Sigmoid colon (tissue), 7 donors: ENCODE data around the gene SUSD6. TPM values are rescaled to one million over a fixed set of nuclear protein-coding genes. Genes with fewer than 3 reads are reported as not detected.
A peak's percentile ranks its signal among the peaks of the same experiment; 100 is the strongest.

Experiments
- DNase-seq: peaks from one replicate; pipeline ENCODE4 v3.0.0-alpha.2; 2019
- H3K27ac ChIP-seq, 4 donors: fragments of 200-600 bp; sonication (generic); one replicate each; pipeline ENCODE4 v1.5.1; 2016 to 2019; ENCODE audit warnings: mild to moderate bottlenecking in 1 of 4
- H3K27me3 ChIP-seq, 3 donors: fragments of 200-600 bp; sonication (generic); one replicate each; pipeline ENCODE4 v1.5.1; 2019; ENCODE audit warnings: mild to moderate bottlenecking in 1 of 3
- H3K36me3 ChIP-seq, 4 donors: fragments of 200-600 bp; sonication (generic); one replicate each; pipeline ENCODE4 v1.5.1; 2016 to 2019
- H3K4me1 ChIP-seq, 4 donors: fragments of 200-600 bp; sonication (generic); one replicate each; pipeline ENCODE4 v1.5.1; 2017 to 2019
- H3K4me3 ChIP-seq, 4 donors: fragments of 200-600 bp; sonication (generic); one replicate each; pipeline ENCODE4 v1.5.1; 2017 to 2019; ENCODE audit warnings: mild to moderate bottlenecking in 2 of 4, moderate library complexity in 1 of 4
- H3K9me3 ChIP-seq, 4 donors: fragments of 200-600 bp in 3 of 4; sonication (generic) in 3 of 4; one replicate each; pipeline versions ENCODE4 v1.5.1 to v1.6.1; 2013 to 2019
- EP300 ChIP-seq, 4 donors: sonication (generic); formaldehyde crosslinking; IDR thresholded peaks; one replicate each; pipeline ENCODE4 v1.6.1; 2017; ENCODE audit warnings: antibody characterized with exemption in 4 of 4
- POLR2A ChIP-seq, 2 donors: fragments of 450-650 bp; IDR thresholded peaks; one replicate each; pipeline ENCODE4 v1.6.1; 2016; ENCODE audit warnings: antibody characterized with exemption in 2 of 2, mild to moderate bottlenecking in 2 of 2, moderate library complexity in 2 of 2
- POLR2AphosphoS5 ChIP-seq, 4 donors: sonication (generic); formaldehyde crosslinking; IDR thresholded peaks; one replicate each; pipeline ENCODE4 v1.6.1; 2017; ENCODE audit warnings: antibody characterized with exemption in 4 of 4
- WGBS, 2 donors: extraction: QIAGEN DNeasy Blood & Tissue Kit; methylation state at CpG; one replicate each; pipeline ENCODE4 v1.1.7; 2013; 5-methylcytosine and 5-hydroxymethylcytosine counted together
- intact Hi-C: fragments of 100-400 bp; cut with DNase I; formaldehyde crosslinking; loops from one replicate; pipeline ENCODE4 v1.15.1; 2023
- polyA plus RNA-seq, 3 donors: library from polyadenylated mRNA; stranded (reverse); fragments of 200-250 nt; gene quantifications; one replicate each; pipeline ENCODE4 v1.2.3, GENCODE V29; 2013
- total RNA-seq, 4 donors: library from RNA; depleted of rRNA; stranded (reverse); fragments of >200 nt; gene quantifications; one replicate each; pipeline ENCODE4 v1.1.0, GENCODE V29; 2016
- TF ChIP-seq, protein P1 (sequence below), 4 experiments: fragments of 450-650 bp in 3 of 4; fragments of 200-600 bp in 1 of 4; IDR thresholded peaks; one replicate each; pipeline ENCODE4 v1.5.1; 2016 to 2019; ENCODE audit warnings: antibody characterized with exemption in 4 of 4, mild to moderate bottlenecking in 3 of 4, moderate library complexity in 2 of 4
- donor health status: healthy with polysubstance abuse.
- donor health status: Bipolar disorder and iron deficiency.
- donor health status: healthy.

SUSD6 gene
- total and polyA plus RNA-seq, 7 donors, result 5.4 to 62.0 (median 13.9) TPM

DNA sequence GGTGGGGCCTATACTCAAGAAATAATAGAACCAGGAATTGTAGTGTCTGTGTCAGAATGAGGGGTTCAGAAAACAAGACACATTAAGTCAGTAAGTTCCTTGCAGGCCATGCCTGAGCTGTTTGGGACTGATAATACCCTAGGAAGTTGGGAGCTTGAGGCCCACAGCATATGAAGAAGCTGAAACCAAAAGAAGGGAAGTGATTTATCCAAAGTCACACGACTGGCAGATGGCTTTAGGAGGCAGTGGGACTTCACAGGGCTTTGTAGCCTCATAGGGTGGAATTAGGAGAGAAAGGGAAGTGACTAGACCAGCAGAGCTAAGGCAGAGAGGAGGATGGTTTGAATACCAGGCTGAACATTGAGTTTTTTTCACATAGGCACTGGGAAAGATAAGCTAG, 99.0 kb downstream of the SUSD6 start:
- Histone ChIP-seq H3K4me3 (no peak overlapping the region), H3K27me3 (no peaks in the 10 kb centered on the region), H3K9me3 (no peaks in the 10 kb centered on the region), H3K27ac (peak overlapping the region in 3 of 4 donors; percentile 69 to 74 (median 70)), H3K4me1 (peaks cover 0 to 33% (median 31%) of the 10 kb centered on the region in 4 donors), H3K36me3 (peaks cover 9 to 61% (median 21%) of the 10 kb centered on the region in 4 donors)
- peak in 1 of 4 donors; percentile 12 for TF ChIP-seq POLR2AphosphoS5 (IDR thresholded peaks at IDR 0.05)
- TF ChIP-seq, protein P1, sequence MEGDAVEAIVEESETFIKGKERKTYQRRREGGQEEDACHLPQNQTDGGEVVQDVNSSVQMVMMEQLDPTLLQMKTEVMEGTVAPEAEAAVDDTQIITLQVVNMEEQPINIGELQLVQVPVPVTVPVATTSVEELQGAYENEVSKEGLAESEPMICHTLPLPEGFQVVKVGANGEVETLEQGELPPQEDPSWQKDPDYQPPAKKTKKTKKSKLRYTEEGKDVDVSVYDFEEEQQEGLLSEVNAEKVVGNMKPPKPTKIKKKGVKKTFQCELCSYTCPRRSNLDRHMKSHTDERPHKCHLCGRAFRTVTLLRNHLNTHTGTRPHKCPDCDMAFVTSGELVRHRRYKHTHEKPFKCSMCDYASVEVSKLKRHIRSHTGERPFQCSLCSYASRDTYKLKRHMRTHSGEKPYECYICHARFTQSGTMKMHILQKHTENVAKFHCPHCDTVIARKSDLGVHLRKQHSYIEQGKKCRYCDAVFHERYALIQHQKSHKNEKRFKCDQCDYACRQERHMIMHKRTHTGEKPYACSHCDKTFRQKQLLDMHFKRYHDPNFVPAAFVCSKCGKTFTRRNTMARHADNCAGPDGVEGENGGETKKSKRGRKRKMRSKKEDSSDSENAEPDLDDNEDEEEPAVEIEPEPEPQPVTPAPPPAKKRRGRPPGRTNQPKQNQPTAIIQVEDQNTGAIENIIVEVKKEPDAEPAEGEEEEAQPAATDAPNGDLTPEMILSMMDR (IDR thresholded peaks at IDR 0.05), result no peak
- 63 to 79% methylated on average over 1 of the region's 1 CpG for WGBS, 2 donors
- no peak for DNase-seq
- intact Hi-C loops, result no loop called here

GRCh38 chr14:69711065-69711464, 99.7 kb downstream of the SUSD6 start:
- H3K9me3 ChIP-seq, result no peaks in the 10 kb centered on the region
- no peak overlapping the region for H3K4me3 ChIP-seq
- H3K4me1 ChIP-seq, result peaks cover 0 to 40% (median 36%) of the 10 kb centered on the region in 4 donors
- peak; percentile 88 for DNase-seq
- TF ChIP-seq EP300 (IDR thresholded peaks at IDR 0.05), result no peak
- no peak for TF ChIP-seq POLR2A (IDR thresholded peaks at IDR 0.05)
- TF ChIP-seq POLR2AphosphoS5 (IDR thresholded peaks at IDR 0.05), result no peak
- TF ChIP-seq, protein P1 (IDR thresholded peaks at IDR 0.05), result no peak
- peaks cover 9 to 54% (median 21%) of the 10 kb centered on the region in 4 donors for H3K36me3 ChIP-seq
- 64 to 72% methylated on average over 4 of the region's 4 CpGs for WGBS, 2 donors
- intact Hi-C loops, result no loop called here
- H3K27me3 ChIP-seq, result no peaks in the 10 kb centered on the region
- peak overlapping the region; percentile 46 to 74 (median 70) for H3K27ac ChIP-seq

DNA sequence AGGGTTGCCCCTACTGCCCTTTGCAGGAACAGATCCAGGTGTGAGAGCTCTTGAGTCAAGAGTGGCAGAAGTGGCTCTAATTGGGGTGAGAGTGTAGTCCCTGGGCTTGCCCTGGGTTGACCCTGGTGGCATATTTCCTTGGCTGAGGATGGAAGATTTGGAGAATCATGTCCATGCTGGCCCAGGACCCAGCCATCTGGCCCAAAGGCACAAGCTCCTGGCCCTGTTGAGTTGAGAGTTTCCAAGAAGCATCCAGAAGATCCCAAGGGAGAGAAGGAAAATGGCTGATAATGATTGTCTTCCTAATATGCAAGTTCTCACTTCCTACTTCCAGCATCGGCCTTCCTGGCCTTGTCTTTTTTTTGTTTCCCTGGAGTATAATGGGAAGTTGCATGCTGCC, 100.1 kb downstream of the SUSD6 start:
- Histone ChIP-seq H3K4me3 (no peak overlapping the region), H3K4me1 (peaks cover 0 to 44% (median 40%) of the 10 kb centered on the region in 4 donors), H3K9me3 (no peaks in the 10 kb centered on the region), H3K27ac (peak overlapping the region; percentile 46 to 74 (median 70)), H3K36me3 (peaks cover 8 to 50% (median 19%) of the 10 kb centered on the region in 4 donors), H3K27me3 (no peaks in the 10 kb centered on the region)
- no peak for DNase-seq
- no peak for TF ChIP-seq EP300 (IDR thresholded peaks at IDR 0.05)
- TF ChIP-seq, protein P1 (IDR thresholded peaks at IDR 0.05), result no peak
- no peak for TF ChIP-seq POLR2AphosphoS5 (IDR thresholded peaks at IDR 0.05)
- no peak for TF ChIP-seq POLR2A (IDR thresholded peaks at IDR 0.05)
- intact Hi-C loops, result no loop called here
- 63 to 86% methylated on average over 1 of the region's 1 CpG for WGBS, 2 donors

- intact Hi-C loops, result no loop called here
Measured at GRCh38 chr14:69711881-69712560, 100.6 kb downstream of the SUSD6 start.

More at GRCh38 chr14:69711881-69712560, 100.6 kb downstream of the SUSD6 start:
- H3K4me1 ChIP-seq, result peaks cover 0 to 49% (median 46%) of the 10 kb centered on the region in 4 donors
- peaks cover 7 to 45% (median 19%) of the 10 kb centered on the region in 4 donors for H3K36me3 ChIP-seq
- peak; percentile 74 for DNase-seq
- no peak overlapping the region for H3K4me3 ChIP-seq
- H3K27ac ChIP-seq, result peak overlapping the region; percentile 46 to 74 (median 70)
- WGBS, 2 donors, result 60 to 74% methylated on average over 11 of the region's 11 CpGs
- no peaks in the 10 kb centered on the region for H3K27me3 ChIP-seq
- TF ChIP-seq, protein P1 (IDR thresholded peaks at IDR 0.05), result no peak
- TF ChIP-seq POLR2AphosphoS5 (IDR thresholded peaks at IDR 0.05) (no peak), POLR2A (IDR thresholded peaks at IDR 0.05) (no peak), EP300 (IDR thresholded peaks at IDR 0.05) (no peak)
- no peaks in the 10 kb centered on the region for H3K9me3 ChIP-seq
